Kidney (tissue), 14 donors: ENCODE data around the gene CAPRIN2. TPM values are rescaled to one million over a fixed set of nuclear protein-coding genes. Genes with fewer than 3 reads are reported as not detected.

Experiments
- DNase-seq, 5 donors: peaks; one replicate each; pipeline ENCODE4 v3.0.0-alpha.2; 2013 to 2020
- FAIRE-seq: peaks from 2 replicates; lab custom pipeline; 2012; peaks lifted over from hg19 to GRCh38; lab: Jason Lieb, UNC
- H3K27ac ChIP-seq, 2 donors: one replicate each; pipeline ENCODE4 v1.7.0; 2013; ENCODE audit warnings: low read depth in 2 of 2, low read length in 2 of 2, inconsistent platforms in 1 of 2
- H3K27me3 ChIP-seq: one replicate; pipeline ENCODE4 v1.7.1; 2013; ENCODE audit warnings: low read length, inconsistent platforms; ENCODE audit not compliant: control insufficient read depth, insufficient read depth
- H3K36me3 ChIP-seq, 3 donors: one replicate each; pipeline versions ENCODE4 v1.7.0 to v1.7.1; 2013; ENCODE audit warnings: low read length in 3 of 3, control low read depth in 1 of 3, inconsistent platforms in 1 of 3; ENCODE audit not compliant: insufficient read depth in 3 of 3, control insufficient read depth in 2 of 3
- H3K4me1 ChIP-seq, 3 donors: one replicate each; pipeline versions ENCODE4 v1.7.0 to v1.7.1; 2013; ENCODE audit warnings: low read length in 3 of 3, inconsistent platforms in 1 of 3, low read depth in 1 of 3; ENCODE audit not compliant: control insufficient read depth in 2 of 3, insufficient read depth in 2 of 3
- H3K4me3 ChIP-seq, 3 donors: one replicate each; pipeline versions ENCODE4 v1.7.0 to v1.8.1; 2013; ENCODE audit warnings: low read length in 3 of 3, control low read depth in 1 of 3, inconsistent platforms in 1 of 3
- H3K9ac ChIP-seq, 3 donors: one replicate each; pipeline versions ENCODE4 v1.7.0 to v1.7.1; 2013; ENCODE audit warnings: low read length in 3 of 3, control low read depth in 1 of 3, inconsistent platforms in 1 of 3
- H3K9me3 ChIP-seq, 3 donors: one replicate each; pipeline versions ENCODE4 v1.7.0 to v1.7.1; 2013; ENCODE audit warnings: low read length in 3 of 3, control low read depth in 1 of 3, inconsistent platforms in 1 of 3; ENCODE audit not compliant: control insufficient read depth in 2 of 3, insufficient read depth in 1 of 3
- intact Hi-C: fragments of 100-400 bp; cut with DNase I; formaldehyde crosslinking; loops from one replicate; pipeline ENCODE4 v1.11.1; 2022
- polyA plus RNA-seq: library from polyadenylated mRNA; stranded (reverse); fragments of 350-450 nt; fragmentation: Illumina TruSeq; extraction: RNeasy Lipid Tissue Mini Kit (QIAGEN cat#74804); gene quantifications from one replicate; pipeline ENCODE4 v1.2.3, GENCODE V29; 2014; ENCODE audit warnings: low read depth, low replicate concordance; ENCODE audit not compliant: insufficient read depth
- total RNA-seq: library from RNA; stranded (reverse); fragmentation: NEBNext Ultra II Directional; extraction: Animal tissue kit (Norgen Biotek cat#: 25700); gene quantifications from one replicate; pipeline ENCODE4 v1.2.1, GENCODE V29; 2021
- TF ChIP-seq, protein P1 (sequence below): IDR thresholded peaks from 3 replicates; pipeline ENCODE4 v1.5.1; 2012; ENCODE audit warnings: mild to moderate bottlenecking, moderate library complexity, borderline replicate concordance; ENCODE audit not compliant: insufficient read depth; ENCODE audit errors: extremely low read depth
- donor health status: control.
- donor health status: control.
- donor health status: control.
- donor health status: control.
- donor health status: control.
- donor health status: DM: yes; HTN: yes; CAD: no.
- donor health status: Normal renal cell carcinoma (clear cell type).

Gene CAPRIN2
- total and polyA plus RNA-seq, 2 donors from 2014 or later, result 15.6 to 21.5 TPM

DNA sequence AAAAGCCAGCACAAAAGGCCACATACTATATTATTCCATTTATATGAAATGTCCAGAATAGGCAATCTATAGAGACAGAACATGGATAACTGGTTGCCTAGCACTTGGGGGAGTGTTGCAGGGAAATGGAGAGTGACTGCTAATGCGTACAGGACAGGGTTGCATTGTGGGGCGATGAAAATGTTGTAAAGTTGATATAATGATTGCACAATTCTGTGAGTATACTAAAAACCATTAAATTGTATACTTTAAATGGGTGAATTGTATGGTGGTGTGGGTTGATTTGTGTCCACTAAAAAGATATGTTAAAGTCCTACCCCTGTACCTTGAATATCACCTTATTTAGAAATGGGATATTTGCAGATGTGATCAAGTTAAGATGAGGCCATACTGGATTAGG lies 7.0 kb upstream of the CAPRIN2 start:
- no peak for FAIRE-seq
- no peak overlapping the region for H3K27ac ChIP-seq
- H3K9me3 ChIP-seq, result no peaks in the 10 kb centered on the region
- DNase-seq, result no peak
- TF ChIP-seq, protein P1, sequence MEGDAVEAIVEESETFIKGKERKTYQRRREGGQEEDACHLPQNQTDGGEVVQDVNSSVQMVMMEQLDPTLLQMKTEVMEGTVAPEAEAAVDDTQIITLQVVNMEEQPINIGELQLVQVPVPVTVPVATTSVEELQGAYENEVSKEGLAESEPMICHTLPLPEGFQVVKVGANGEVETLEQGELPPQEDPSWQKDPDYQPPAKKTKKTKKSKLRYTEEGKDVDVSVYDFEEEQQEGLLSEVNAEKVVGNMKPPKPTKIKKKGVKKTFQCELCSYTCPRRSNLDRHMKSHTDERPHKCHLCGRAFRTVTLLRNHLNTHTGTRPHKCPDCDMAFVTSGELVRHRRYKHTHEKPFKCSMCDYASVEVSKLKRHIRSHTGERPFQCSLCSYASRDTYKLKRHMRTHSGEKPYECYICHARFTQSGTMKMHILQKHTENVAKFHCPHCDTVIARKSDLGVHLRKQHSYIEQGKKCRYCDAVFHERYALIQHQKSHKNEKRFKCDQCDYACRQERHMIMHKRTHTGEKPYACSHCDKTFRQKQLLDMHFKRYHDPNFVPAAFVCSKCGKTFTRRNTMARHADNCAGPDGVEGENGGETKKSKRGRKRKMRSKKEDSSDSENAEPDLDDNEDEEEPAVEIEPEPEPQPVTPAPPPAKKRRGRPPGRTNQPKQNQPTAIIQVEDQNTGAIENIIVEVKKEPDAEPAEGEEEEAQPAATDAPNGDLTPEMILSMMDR, result no peak
- no peak overlapping the region for H3K4me3 ChIP-seq
- H3K36me3 ChIP-seq, result no peaks in the 10 kb centered on the region
- H3K9ac ChIP-seq, result no peak overlapping the region
- intact Hi-C loops, result no loop called here
- no peaks in the 10 kb centered on the region for H3K4me1 ChIP-seq
- no peaks in the 10 kb centered on the region for H3K27me3 ChIP-seq

DNA sequence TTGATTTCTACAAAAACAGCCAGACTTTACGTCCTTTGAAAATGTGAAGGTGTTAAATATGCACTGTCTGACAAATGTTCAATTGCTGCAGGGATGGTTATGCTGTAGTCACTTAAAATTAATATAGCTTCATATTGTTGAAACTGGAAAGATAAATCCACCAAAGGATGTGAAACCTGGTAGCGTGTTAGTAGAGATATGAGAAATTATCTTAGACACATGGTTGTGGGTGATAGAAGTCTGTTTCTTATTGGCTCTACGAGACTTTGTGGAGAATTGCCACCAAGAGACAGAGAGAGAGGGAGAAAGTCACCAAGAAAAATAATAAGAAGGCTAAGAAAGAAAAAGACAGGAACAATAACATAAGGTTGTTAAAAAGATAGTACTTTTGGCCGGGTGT lies 2.6 kb upstream of the CAPRIN2 start:
- no peak overlapping the region for H3K4me3 ChIP-seq
- TF ChIP-seq, protein P1, result no peak
- no peaks in the 10 kb centered on the region for H3K36me3 ChIP-seq
- FAIRE-seq (no peak), DNase-seq (no peak)
- no peaks in the 10 kb centered on the region for H3K9me3 ChIP-seq
- intact Hi-C loops, result no loop called here
- H3K4me1 ChIP-seq, result peaks cover 4 to 11% (median 4%) of the 10 kb centered on the region in 3 donors
- no peak overlapping the region for H3K9ac ChIP-seq
- H3K27me3 ChIP-seq, result no peaks in the 10 kb centered on the region
- no peak overlapping the region for H3K27ac ChIP-seq

- FAIRE-seq, result no peak
- Histone ChIP-seq H3K4me3 (peak overlapping the region in 1 of 3 donors; percentile 96), H3K9ac (no peak overlapping the region), H3K9me3 (no peaks in the 10 kb centered on the region), H3K36me3 (no peaks in the 10 kb centered on the region), H3K27me3 (no peaks in the 10 kb centered on the region), H3K27ac (no peak overlapping the region), H3K4me1 (peaks cover 4 to 13% (median 4%) of the 10 kb centered on the region in 3 donors)
- intact Hi-C loops, result no loop called here
- TF ChIP-seq, protein P1, result no peak
- peak in 2 of 5 donors; percentile 46 to 62 for DNase-seq
These were observed 1.3 kb upstream of the CAPRIN2 start for GRCh38 chr12:30756074-30756473.

DNA sequence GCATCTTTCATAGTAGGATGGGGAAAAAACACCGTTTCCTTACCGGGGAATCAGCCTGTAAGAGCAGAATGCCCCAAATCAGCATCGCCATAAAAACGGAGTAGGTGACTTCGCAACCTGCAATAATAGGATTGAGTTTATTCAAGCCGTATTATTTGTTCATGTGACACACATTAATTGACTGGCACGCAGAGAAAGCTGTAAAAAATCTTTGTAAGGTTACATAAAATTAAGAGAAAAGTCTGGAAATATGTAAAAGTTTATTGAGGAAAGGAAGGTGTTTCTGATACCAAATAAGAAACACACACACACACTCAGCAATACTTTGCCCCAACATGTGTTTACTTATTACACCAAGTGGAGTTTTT lies 628 bp upstream of the CAPRIN2 start:
- H3K27me3 ChIP-seq, result no peaks in the 10 kb centered on the region
- no peaks in the 10 kb centered on the region for H3K36me3 ChIP-seq
- intact Hi-C loops, result no loop called here
- H3K4me1 ChIP-seq, result peaks cover 4 to 13% (median 4%) of the 10 kb centered on the region in 3 donors
- TF ChIP-seq, protein P1, result no peak
- DNase-seq (no peak), FAIRE-seq (no peak)
- peak overlapping the region; percentile 94 to 98 (median 96) for H3K4me3 ChIP-seq
- peak overlapping the region; percentile 81 to 94 (median 89) for H3K9ac ChIP-seq
- no peaks in the 10 kb centered on the region for H3K9me3 ChIP-seq
- H3K27ac ChIP-seq, result peak overlapping the region; percentile 89 to 94
